DND-41 (cell line): ENCODE data around the gene RNLS.

Experiments used
- EZH2 ChIP-seq: IDR thresholded peaks from 3 replicates; pipeline ENCODE4 v1.6.1; 2012; ENCODE audit warnings: borderline replicate concordance, low read depth, mild to moderate bottlenecking, moderate library complexity, low read length, inconsistent platforms; ENCODE audit not compliant: severe bottlenecking
- TF ChIP-seq, protein P1 (sequence below): IDR thresholded peaks from 2 replicates; pipeline ENCODE4 v1.5.1; 2012; ENCODE audit warnings: borderline replicate concordance, low read length, moderate library complexity, mild to moderate bottlenecking; ENCODE audit not compliant: poor library complexity, severe bottlenecking; ENCODE audit errors: extremely low read depth

- TF ChIP-seq, protein P1, sequence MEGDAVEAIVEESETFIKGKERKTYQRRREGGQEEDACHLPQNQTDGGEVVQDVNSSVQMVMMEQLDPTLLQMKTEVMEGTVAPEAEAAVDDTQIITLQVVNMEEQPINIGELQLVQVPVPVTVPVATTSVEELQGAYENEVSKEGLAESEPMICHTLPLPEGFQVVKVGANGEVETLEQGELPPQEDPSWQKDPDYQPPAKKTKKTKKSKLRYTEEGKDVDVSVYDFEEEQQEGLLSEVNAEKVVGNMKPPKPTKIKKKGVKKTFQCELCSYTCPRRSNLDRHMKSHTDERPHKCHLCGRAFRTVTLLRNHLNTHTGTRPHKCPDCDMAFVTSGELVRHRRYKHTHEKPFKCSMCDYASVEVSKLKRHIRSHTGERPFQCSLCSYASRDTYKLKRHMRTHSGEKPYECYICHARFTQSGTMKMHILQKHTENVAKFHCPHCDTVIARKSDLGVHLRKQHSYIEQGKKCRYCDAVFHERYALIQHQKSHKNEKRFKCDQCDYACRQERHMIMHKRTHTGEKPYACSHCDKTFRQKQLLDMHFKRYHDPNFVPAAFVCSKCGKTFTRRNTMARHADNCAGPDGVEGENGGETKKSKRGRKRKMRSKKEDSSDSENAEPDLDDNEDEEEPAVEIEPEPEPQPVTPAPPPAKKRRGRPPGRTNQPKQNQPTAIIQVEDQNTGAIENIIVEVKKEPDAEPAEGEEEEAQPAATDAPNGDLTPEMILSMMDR: peak; percentile 39
- no peak for TF ChIP-seq EZH2
Measured at GRCh38 chr10:88457660-88458059, 125.5 kb downstream of the RNLS start.
